RPMI7951 (cell line): ENCODE data around the gene LMAN2L. TPM values are rescaled to one million over a fixed set of nuclear protein-coding genes. Genes with fewer than 3 reads are reported as not detected.
A peak's percentile ranks its signal among the peaks of the same experiment; 100 is the strongest.

ENCODE experiments used
- DNase-seq: peaks from one replicate; pipeline ENCODE4 v3.0.0-alpha.2; 2012; ENCODE audit warnings: low read depth
- total RNA-seq: library from RNA; depleted of rRNA; stranded (reverse); fragments of >200 nt; shearing (Covaris generic); gene quantifications from 2 replicates; pipeline ENCODE4 v1.2.3, GENCODE V29; 2014; rRNA removed

Gene LMAN2L
- total RNA-seq: 36.8 and 37.8 TPM in 2 replicates

GRCh38 chr2:96739633-96740428 is at the start of gene LMAN2L:
LMAN2L (minus strand) TSS chr2:96740064; CDS start chr2:96740040, 24 bp downstream.
- DNase-seq: peak; percentile 98

- DNase-seq: no peak
Measured at GRCh38 chr2:96789245-96789617, 49.4 kb upstream of the LMAN2L start.

- DNase-seq: peak; percentile 73
Measured at GRCh38 chr2:96788442-96789244, 48.8 kb upstream of the LMAN2L start.

- no peak for DNase-seq
Measured at GRCh38 chr2:96787411-96787810, 47.5 kb upstream of the LMAN2L start.

- DNase-seq: no peak
Measured at GRCh38 chr2:96783388-96783787, 43.5 kb upstream of the LMAN2L start.

- no peak for DNase-seq
Measured at GRCh38 chr2:96775160-96775559, 35.3 kb upstream of the LMAN2L start.

- no peak for DNase-seq
Measured at GRCh38 chr2:96773922-96774321, 34.1 kb upstream of the LMAN2L start.

- DNase-seq: no peak
Measured at GRCh38 chr2:96772903-96773671, 33.2 kb upstream of the LMAN2L start.

- no peak for DNase-seq
Measured at GRCh38 chr2:96771796-96772618, 32.1 kb upstream of the LMAN2L start.

GRCh38 chr2:96770442-96771202 is 30.8 kb upstream of the LMAN2L start:
- no peak for DNase-seq

GRCh38 chr2:96769814-96770213 is 29.9 kb upstream of the LMAN2L start:
- no peak for DNase-seq

GRCh38 chr2:96768083-96768561 is 28.3 kb upstream of the LMAN2L start:
- no peak for DNase-seq

- no peak for DNase-seq
Measured at GRCh38 chr2:96767135-96767871, 27.4 kb upstream of the LMAN2L start.

GRCh38 chr2:96764253-96764637 is 24.4 kb upstream of the LMAN2L start:
- peak; percentile 14 for DNase-seq

GRCh38 chr2:96763511-96764252 is 23.8 kb upstream of the LMAN2L start:
- DNase-seq: no peak

- peak; percentile 8 for DNase-seq
Measured at GRCh38 chr2:96762529-96763311, 22.9 kb upstream of the LMAN2L start.

- DNase-seq: peak; percentile 51
Measured at GRCh38 chr2:96760986-96761832, 21.3 kb upstream of the LMAN2L start.
